Pancreas (tissue), 10 donors: ENCODE results near the gene FASTKD3. TPM values are rescaled to one million over a fixed set of nuclear protein-coding genes. Genes with fewer than 3 reads are reported as not detected.

Experiments used
- ATAC-seq, 4 donors: fragments of 200-7000 bp; cut with Tn5 transposase; one replicate each; pipeline versions ENCODE4 v1.8.0 to v1.9.1; 2020; ENCODE audit warnings: mild to moderate bottlenecking in 4 of 4, moderate library complexity in 4 of 4
- DNase-seq, 6 donors: peaks; one replicate each; pipeline ENCODE4 v3.0.0-alpha.2; 2020
- FAIRE-seq: peaks from 2 replicates; lab custom pipeline; 2012; peaks lifted over from hg19 to GRCh38; lab: Jason Lieb, UNC
- H3K27ac ChIP-seq, 4 donors: fragments of 200-600 bp; sonication (generic); 1 replicate in 3 of 4; 2 replicates in 1 of 4; pipeline versions ENCODE4 v1.5.0 to v1.8.0; 2020
- H3K27me3 ChIP-seq, 4 donors: fragments of 200-600 bp; one replicate each; pipeline ENCODE4 v1.8.0; 2021
- H3K36me3 ChIP-seq, 3 donors: fragments of 200-600 bp; sonication (generic) in 1 of 3; one replicate each; pipeline versions ENCODE4 v1.5.0 to v1.8.0; 2020 to 2021
- H3K4me1 ChIP-seq, 3 donors: fragments of 200-600 bp; one replicate each; pipeline ENCODE4 v1.8.0; 2021
- H3K4me3 ChIP-seq, 4 donors: fragments of 200-600 bp; sonication (generic) in 2 of 4; one replicate each; pipeline versions ENCODE4 v1.5.0 to v1.8.0; 2020 to 2021
- H3K9me3 ChIP-seq, 4 donors: fragments of 200-600 bp; one replicate each; pipeline ENCODE4 v1.8.0; 2021
- WGBS, 2 donors: extraction: QIAGEN DNeasy Blood & Tissue Kit; methylation state at CpG; one replicate each; pipeline ENCODE4 v1.1.7; 2013; 5-methylcytosine and 5-hydroxymethylcytosine counted together
- intact Hi-C, 3 donors: fragments of 100-400 bp; cut with DNase I; formaldehyde crosslinking; loops; one replicate each; pipeline versions ENCODE4 v1.11.1 to v1.14.2; 2022
- polyA plus RNA-seq, 2 donors: library from polyadenylated mRNA; stranded (reverse); fragments of 200-250 nt; gene quantifications; one replicate each; pipeline ENCODE4 v1.2.3, GENCODE V29; 2013
- total RNA-seq, 6 donors: library from RNA; stranded (reverse); fragmentation: NEBNext Ultra II Directional in 4 of 6; extraction: Animal tissue kit (Norgen Biotek cat#: 25700) in 4 of 6; gene quantifications; one replicate each; pipeline versions ENCODE4 v1.2.1 to v1.2.4, GENCODE V29; 2021 to 2023
- TF ChIP-seq, protein P1 (sequence below), 4 donors: fragments of 200-600 bp; sonication (generic) in 3 of 4; IDR thresholded peaks; one replicate each; pipeline versions ENCODE4 v1.5.0 to v1.8.0; 2021; ENCODE audit warnings: antibody characterized with exemption in 4 of 4
- donor health status: healthy with polysubstance abuse.
- donor health status: DM: no; HTN: no; CAD: no; lungs with moderate emphysema.
- donor health status: DM: no; HTN: no; CAD: no.
- donor health status: control.
- donor health status: control.
- donor health status: Bipolar disorder and iron deficiency.
- donor health status: DM: yes; HTN: yes; CAD: no.
- donor health status: DM: no; HTN: no; CAD: no.
- donor health status: DM: no; HTN: no; CAD: no.
- donor health status: DM: yes; HTN: yes; CAD: no.

Gene FASTKD3
- total and polyA plus RNA-seq, 8 donors: 1.8 to 10.3 (median 3.3) TPM

DNA sequence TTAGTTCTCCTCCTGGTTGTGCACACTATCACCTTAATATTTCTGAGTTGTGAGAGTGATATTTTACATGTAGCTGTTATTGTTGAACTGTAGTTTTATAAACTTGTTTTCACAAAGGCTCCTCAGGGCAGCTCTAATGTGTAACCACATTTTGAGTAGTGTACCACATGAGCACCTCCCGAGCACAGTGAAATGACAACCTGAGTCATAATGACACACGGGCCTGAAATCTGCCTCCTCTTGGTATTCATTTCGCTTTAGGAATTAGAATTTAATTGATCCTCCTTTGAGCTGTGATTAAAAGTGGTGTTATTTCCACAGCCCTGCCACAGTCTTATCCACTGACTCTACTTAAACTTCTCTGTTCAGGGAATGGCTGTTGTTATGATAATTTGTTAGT, 8.0 kb upstream of the FASTKD3 start:
- Histone ChIP-seq H3K4me3 (no peak overlapping the region), H3K27me3 (no peaks in the 10 kb centered on the region), H3K36me3 (peaks cover 0 to 23% (median 8%) of the 10 kb centered on the region in 3 donors), H3K4me1 (peaks cover 4 to 9% (median 5%) of the 10 kb centered on the region in 3 donors), H3K27ac (no peak overlapping the region), H3K9me3 (no peaks in the 10 kb centered on the region)
- no peak for ATAC-seq
- FAIRE-seq: no peak
- TF ChIP-seq, protein P1, sequence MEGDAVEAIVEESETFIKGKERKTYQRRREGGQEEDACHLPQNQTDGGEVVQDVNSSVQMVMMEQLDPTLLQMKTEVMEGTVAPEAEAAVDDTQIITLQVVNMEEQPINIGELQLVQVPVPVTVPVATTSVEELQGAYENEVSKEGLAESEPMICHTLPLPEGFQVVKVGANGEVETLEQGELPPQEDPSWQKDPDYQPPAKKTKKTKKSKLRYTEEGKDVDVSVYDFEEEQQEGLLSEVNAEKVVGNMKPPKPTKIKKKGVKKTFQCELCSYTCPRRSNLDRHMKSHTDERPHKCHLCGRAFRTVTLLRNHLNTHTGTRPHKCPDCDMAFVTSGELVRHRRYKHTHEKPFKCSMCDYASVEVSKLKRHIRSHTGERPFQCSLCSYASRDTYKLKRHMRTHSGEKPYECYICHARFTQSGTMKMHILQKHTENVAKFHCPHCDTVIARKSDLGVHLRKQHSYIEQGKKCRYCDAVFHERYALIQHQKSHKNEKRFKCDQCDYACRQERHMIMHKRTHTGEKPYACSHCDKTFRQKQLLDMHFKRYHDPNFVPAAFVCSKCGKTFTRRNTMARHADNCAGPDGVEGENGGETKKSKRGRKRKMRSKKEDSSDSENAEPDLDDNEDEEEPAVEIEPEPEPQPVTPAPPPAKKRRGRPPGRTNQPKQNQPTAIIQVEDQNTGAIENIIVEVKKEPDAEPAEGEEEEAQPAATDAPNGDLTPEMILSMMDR (IDR thresholded peaks at IDR 0.05): no peak
- 80% methylated on average over 3 of the region's 3 CpGs for WGBS, 2 donors
- intact Hi-C loops: no loop called here
- no peak for DNase-seq

DNA sequence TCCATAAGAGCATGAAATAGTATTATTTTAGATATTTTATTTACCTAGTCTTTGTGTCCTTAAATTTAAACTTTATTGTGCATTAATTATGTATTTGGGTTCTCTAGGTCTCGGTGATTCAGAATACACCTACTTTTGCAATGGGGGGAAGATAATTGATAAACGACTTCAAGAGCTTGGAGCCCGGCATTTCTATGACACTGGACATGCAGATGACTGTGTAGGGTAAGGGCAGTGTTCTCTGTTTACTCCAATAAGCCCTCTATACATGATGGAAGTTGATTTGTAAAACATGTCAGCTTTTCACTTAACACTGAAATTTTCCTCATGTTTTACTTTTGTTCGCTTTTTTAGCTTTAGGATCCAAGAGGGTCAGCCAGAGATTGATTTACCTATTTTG, 6.3 kb upstream of the FASTKD3 start:
- DNase-seq: no peak
- 94% methylated on average over 4 of the region's 4 CpGs for WGBS, 2 donors
- ATAC-seq: no peak
- no peak overlapping the region for H3K4me3 ChIP-seq
- peaks cover 0 to 23% (median 8%) of the 10 kb centered on the region in 3 donors for H3K36me3 ChIP-seq
- no peaks in the 10 kb centered on the region for H3K27me3 ChIP-seq
- intact Hi-C loops: no loop called here
- no peak overlapping the region for H3K27ac ChIP-seq
- peaks cover 8 to 16% (median 16%) of the 10 kb centered on the region in 3 donors for H3K4me1 ChIP-seq
- FAIRE-seq: no peak
- H3K9me3 ChIP-seq: no peaks in the 10 kb centered on the region
- TF ChIP-seq, protein P1 (IDR thresholded peaks at IDR 0.05): no peak

DNA sequence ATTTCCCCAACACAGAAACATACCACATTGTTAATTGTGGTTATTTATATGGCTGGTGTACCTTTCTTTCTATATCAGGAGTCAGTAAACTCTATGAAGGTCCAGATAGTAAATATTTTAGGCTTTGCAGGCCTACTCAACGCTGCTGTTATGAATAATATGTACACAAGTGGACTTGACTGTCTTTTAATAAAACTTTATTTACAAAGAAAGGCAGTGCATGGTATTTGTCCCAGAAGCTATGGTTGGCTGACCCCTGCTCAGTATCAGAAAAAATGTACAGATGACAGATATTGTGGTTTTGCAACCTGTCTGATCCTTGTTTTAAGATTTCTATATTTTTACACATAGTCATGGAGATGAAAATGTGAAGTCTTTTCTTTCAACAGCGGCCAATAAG, 5.8 kb upstream of the FASTKD3 start:
- 95 to 96% methylated on average over 2 of the region's 2 CpGs for WGBS, 2 donors
- DNase-seq (no peak), FAIRE-seq (no peak), ATAC-seq (no peak)
- TF ChIP-seq, protein P1 (IDR thresholded peaks at IDR 0.05): no peak
- intact Hi-C loops: no loop called here
- Histone ChIP-seq H3K4me1 (peaks cover 11 to 20% (median 19%) of the 10 kb centered on the region in 3 donors), H3K27me3 (no peaks in the 10 kb centered on the region), H3K9me3 (no peaks in the 10 kb centered on the region), H3K27ac (no peak overlapping the region), H3K4me3 (no peak overlapping the region), H3K36me3 (peaks cover 0 to 23% (median 8%) of the 10 kb centered on the region in 3 donors)

DNA sequence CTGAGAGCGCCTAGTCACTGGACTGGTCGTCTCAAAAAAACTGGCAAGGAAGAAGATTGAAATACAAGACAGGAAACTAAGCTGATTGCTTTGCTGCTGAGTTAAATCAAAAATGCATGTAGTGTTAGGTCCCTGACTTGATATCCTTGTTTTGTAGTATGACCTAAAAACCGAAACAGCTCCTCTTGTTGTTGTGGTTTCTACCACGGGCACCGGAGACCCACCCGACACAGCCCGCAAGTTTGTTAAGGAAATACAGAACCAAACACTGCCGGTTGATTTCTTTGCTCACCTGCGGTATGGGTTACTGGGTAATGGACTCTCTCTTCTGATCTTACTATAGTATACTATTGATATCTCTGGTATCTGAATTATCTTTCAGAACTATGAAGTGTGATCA, 4.4 kb upstream of the FASTKD3 start:
- ATAC-seq (no peak), FAIRE-seq (no peak), DNase-seq (no peak)
- Histone ChIP-seq H3K27ac (no peak overlapping the region), H3K4me3 (no peak overlapping the region), H3K9me3 (no peaks in the 10 kb centered on the region), H3K27me3 (no peaks in the 10 kb centered on the region), H3K36me3 (peaks cover 0 to 22% (median 8%) of the 10 kb centered on the region in 3 donors), H3K4me1 (peaks cover 8 to 15% (median 10%) of the 10 kb centered on the region in 3 donors)
- intact Hi-C loops: no loop called here
- TF ChIP-seq, protein P1 (IDR thresholded peaks at IDR 0.05): no peak
- WGBS, 2 donors: 90 to 93% methylated on average over 9 of the region's 9 CpGs

DNA sequence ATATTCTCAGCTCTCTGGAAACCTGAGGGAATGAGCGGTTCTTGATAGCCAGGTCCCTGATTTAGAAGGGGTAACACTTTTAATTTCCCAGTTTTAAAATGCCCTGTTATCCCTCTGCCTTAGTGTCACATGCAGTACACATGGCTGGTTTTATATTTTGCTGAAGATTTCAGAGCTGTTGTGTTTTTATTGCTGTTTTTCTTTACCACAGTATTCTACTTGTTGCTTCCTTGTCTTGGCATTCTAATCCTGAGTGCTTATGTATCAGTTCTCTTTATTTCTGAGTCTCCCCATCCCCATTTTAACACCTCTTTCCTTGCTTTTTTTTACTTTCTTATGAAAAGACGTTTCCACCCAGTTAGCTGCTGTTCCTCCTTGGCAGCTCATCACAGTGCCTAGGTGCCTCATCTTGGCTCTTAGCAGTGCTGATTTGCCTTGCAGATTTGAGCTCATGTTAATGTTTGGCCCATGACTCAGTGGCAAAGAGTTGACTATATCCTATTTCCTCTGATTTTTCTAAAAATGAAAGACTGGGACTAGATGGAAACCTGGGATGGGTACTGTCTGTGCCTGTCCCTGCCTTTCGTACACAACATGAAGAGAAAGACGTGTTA, 3.8 kb upstream of the FASTKD3 start:
- DNase-seq (no peak), FAIRE-seq (no peak), ATAC-seq (no peak)
- peaks cover 11 to 19% (median 11%) of the 10 kb centered on the region in 3 donors for H3K4me1 ChIP-seq
- H3K36me3 ChIP-seq: peaks cover 0 to 17% (median 6%) of the 10 kb centered on the region in 3 donors
- intact Hi-C loops: no loop called here
- no peaks in the 10 kb centered on the region for H3K9me3 ChIP-seq
- 78 to 83% methylated on average over 4 of the region's 4 CpGs for WGBS, 2 donors
- TF ChIP-seq, protein P1 (IDR thresholded peaks at IDR 0.05): no peak
- H3K4me3 ChIP-seq: no peak overlapping the region
- H3K27me3 ChIP-seq: no peaks in the 10 kb centered on the region
- no peak overlapping the region for H3K27ac ChIP-seq
